Measurements from ENCODE around the gene ZDHHC24.

The ZDHHC24 gene

GRCh38 chr11:66559866-66560676 lies 14.2 kb upstream of the ZDHHC24 start:
- Mint-ChIP-seq H3K4me3 (no peak overlapping the region), H3K9me3 (no peaks in the 10 kb centered on the region), H3K27me3 (ENCODE audit: low read depth) (peaks cover 8% of the 10 kb centered on the region)

GRCh38 chr11:66559142-66559865 lies 13.5 kb upstream of the ZDHHC24 start:
- Mint-ChIP-seq H3K27ac (no peak overlapping the region), H3K36me3 (ENCODE audit: low read depth) (no peaks in the 10 kb centered on the region), H3K9me3 (no peaks in the 10 kb centered on the region), H3K4me1 (ENCODE audit: low read depth) (no peaks in the 10 kb centered on the region), H3K4me3 (no peak overlapping the region), H3K27me3 (ENCODE audit: low read depth) (peaks cover 8% of the 10 kb centered on the region)

More at GRCh38 chr11:66559866-66560676, 14.2 kb upstream of the ZDHHC24 start:
- Mint-ChIP-seq H3K36me3 (ENCODE audit: low read depth) (no peaks in the 10 kb centered on the region), H3K27ac (no peak overlapping the region), H3K4me1 (ENCODE audit: low read depth) (no peaks in the 10 kb centered on the region)

- peaks cover 8% of the 10 kb centered on the region for H3K27me3 Mint-ChIP-seq (ENCODE audit: low read depth)
- no peaks in the 10 kb centered on the region for H3K9me3 Mint-ChIP-seq
- no peak overlapping the region for H3K4me3 Mint-ChIP-seq
- H3K27ac Mint-ChIP-seq: no peak overlapping the region
- no peaks in the 10 kb centered on the region for H3K36me3 Mint-ChIP-seq (ENCODE audit: low read depth)
- no peaks in the 10 kb centered on the region for H3K4me1 Mint-ChIP-seq (ENCODE audit: low read depth)
Observed at GRCh38 chr11:66557733-66558326, 12.0 kb upstream of the ZDHHC24 start.

- H3K9me3 Mint-ChIP-seq: no peaks in the 10 kb centered on the region
- H3K27ac Mint-ChIP-seq: no peak overlapping the region
- no peak overlapping the region for H3K4me3 Mint-ChIP-seq
- no peaks in the 10 kb centered on the region for H3K4me1 Mint-ChIP-seq (ENCODE audit: low read depth)
- peaks cover 8% of the 10 kb centered on the region for H3K27me3 Mint-ChIP-seq (ENCODE audit: low read depth)
- H3K36me3 Mint-ChIP-seq (ENCODE audit: low read depth): no peaks in the 10 kb centered on the region
Observed at GRCh38 chr11:66556086-66556485, 10.2 kb upstream of the ZDHHC24 start.

- no peaks in the 10 kb centered on the region for H3K36me3 Mint-ChIP-seq (ENCODE audit: low read depth)
- no peaks in the 10 kb centered on the region for H3K4me1 Mint-ChIP-seq (ENCODE audit: low read depth)
- H3K9me3 Mint-ChIP-seq: no peaks in the 10 kb centered on the region
- H3K4me3 Mint-ChIP-seq: no peak overlapping the region
- H3K27ac Mint-ChIP-seq: no peak overlapping the region
- peaks cover 8% of the 10 kb centered on the region for H3K27me3 Mint-ChIP-seq (ENCODE audit: low read depth)
Observed at GRCh38 chr11:66555416-66555815, 9.6 kb upstream of the ZDHHC24 start.

GRCh38 chr11:66554602-66555001 lies 8.8 kb upstream of the ZDHHC24 start:
- H3K27ac Mint-ChIP-seq: no peak overlapping the region
- H3K4me1 Mint-ChIP-seq (ENCODE audit: low read depth): no peaks in the 10 kb centered on the region
- H3K27me3 Mint-ChIP-seq (ENCODE audit: low read depth): peaks cover 8% of the 10 kb centered on the region
- H3K36me3 Mint-ChIP-seq (ENCODE audit: low read depth): no peaks in the 10 kb centered on the region
- no peaks in the 10 kb centered on the region for H3K9me3 Mint-ChIP-seq
- H3K4me3 Mint-ChIP-seq: no peak overlapping the region

- H3K4me3 Mint-ChIP-seq: no peak overlapping the region
- no peaks in the 10 kb centered on the region for H3K9me3 Mint-ChIP-seq
- no peak overlapping the region for H3K27ac Mint-ChIP-seq
- H3K36me3 Mint-ChIP-seq (ENCODE audit: low read depth): no peaks in the 10 kb centered on the region
- H3K27me3 Mint-ChIP-seq (ENCODE audit: low read depth): peaks cover 10% of the 10 kb centered on the region
- H3K4me1 Mint-ChIP-seq (ENCODE audit: low read depth): no peaks in the 10 kb centered on the region
Observed at GRCh38 chr11:66550887-66551286, 5.0 kb upstream of the ZDHHC24 start.

GRCh38 chr11:66549696-66550095 lies 3.8 kb upstream of the ZDHHC24 start:
- Mint-ChIP-seq H3K36me3 (ENCODE audit: low read depth) (no peaks in the 10 kb centered on the region), H3K9me3 (no peaks in the 10 kb centered on the region), H3K27me3 (ENCODE audit: low read depth) (peaks cover 10% of the 10 kb centered on the region), H3K27ac (no peak overlapping the region), H3K4me1 (ENCODE audit: low read depth) (peaks cover 3% of the 10 kb centered on the region), H3K4me3 (no peak overlapping the region)

GRCh38 chr11:66548774-66549630 lies 3.2 kb upstream of the ZDHHC24 start:
- Mint-ChIP-seq H3K4me3 (peak overlapping the region; percentile 3), H3K27ac (no peak overlapping the region), H3K4me1 (ENCODE audit: low read depth) (peaks cover 8% of the 10 kb centered on the region), H3K9me3 (no peaks in the 10 kb centered on the region), H3K27me3 (ENCODE audit: low read depth) (peaks cover 10% of the 10 kb centered on the region), H3K36me3 (ENCODE audit: low read depth) (peaks cover 4% of the 10 kb centered on the region)

- Mint-ChIP-seq H3K4me3 (no peak overlapping the region), H3K27ac (no peak overlapping the region)
Observed at GRCh38 chr11:66548041-66548440, 2.2 kb upstream of the ZDHHC24 start.

GRCh38 chr11:66547662-66548009 lies 1.8 kb upstream of the ZDHHC24 start:
- peaks cover 4% of the 10 kb centered on the region for H3K36me3 Mint-ChIP-seq (ENCODE audit: low read depth)
- H3K9me3 Mint-ChIP-seq: no peaks in the 10 kb centered on the region
- peaks cover 10% of the 10 kb centered on the region for H3K27me3 Mint-ChIP-seq (ENCODE audit: low read depth)
- no peak overlapping the region for H3K27ac Mint-ChIP-seq
- H3K4me1 Mint-ChIP-seq (ENCODE audit: low read depth): peaks cover 16% of the 10 kb centered on the region
- H3K4me3 Mint-ChIP-seq: no peak overlapping the region

More at GRCh38 chr11:66548041-66548440, 2.2 kb upstream of the ZDHHC24 start:
- H3K9me3 Mint-ChIP-seq: no peaks in the 10 kb centered on the region
- peaks cover 16% of the 10 kb centered on the region for H3K4me1 Mint-ChIP-seq (ENCODE audit: low read depth)
- H3K27me3 Mint-ChIP-seq (ENCODE audit: low read depth): peaks cover 10% of the 10 kb centered on the region
- H3K36me3 Mint-ChIP-seq (ENCODE audit: low read depth): peaks cover 4% of the 10 kb centered on the region

- peak overlapping the region; percentile 83 for H3K4me3 Mint-ChIP-seq
- peaks cover 9% of the 10 kb centered on the region for H3K36me3 Mint-ChIP-seq (ENCODE audit: low read depth)
- H3K9me3 Mint-ChIP-seq: no peaks in the 10 kb centered on the region
- peaks cover 10% of the 10 kb centered on the region for H3K27me3 Mint-ChIP-seq (ENCODE audit: low read depth)
- no peak overlapping the region for H3K27ac Mint-ChIP-seq
- peaks cover 21% of the 10 kb centered on the region for H3K4me1 Mint-ChIP-seq (ENCODE audit: low read depth)
Observed at GRCh38 chr11:66546966-66547661, 1.3 kb upstream of the ZDHHC24 start.

GRCh38 chr11:66546368-66546965 lies 619 bp upstream of the ZDHHC24 start, which contains the start of gene ACTN3:
ACTN3 (plus strand) TSS chr11:66546903; CDS start chr11:66546938, 35 bp downstream.
- Mint-ChIP-seq H3K36me3 (ENCODE audit: low read depth) (peaks cover 10% of the 10 kb centered on the region), H3K27ac (peak within 1 kb of the TSS; percentile 58), H3K4me1 (ENCODE audit: low read depth) (peaks cover 22% of the 10 kb centered on the region), H3K27me3 (ENCODE audit: low read depth) (peaks cover 10% of the 10 kb centered on the region), H3K9me3 (no peaks in the 10 kb centered on the region), H3K4me3 (peak within 1 kb of the TSS; percentile 83)
